HG02610 (cell line): ENCODE results near the gene ANXA11.

ENCODE experiments used
- ATAC-seq: cut with Tn5 transposase; IDR thresholded peaks from one replicate; pipeline ENCODE4 v1.9.1; 2021; ENCODE audit warnings: mild to moderate bottlenecking, moderate library complexity; ENCODE audit not compliant: unreplicated experiment

Gene ANXA11

GRCh38 chr10:80167471-80168161 lies 37.7 kb downstream of the ANXA11 start:
- ATAC-seq, result no peak

GRCh38 chr10:80166581-80167470 lies 38.5 kb downstream of the ANXA11 start:
- ATAC-seq, result no peak

GRCh38 chr10:80165173-80165572 lies 40.2 kb downstream of the ANXA11 start:
- no peak for ATAC-seq

- no peak for ATAC-seq
These were observed 40.7 kb downstream of the ANXA11 start for GRCh38 chr10:80164596-80164995.

- ATAC-seq, result no peak
These were observed 41.5 kb downstream of the ANXA11 start for GRCh38 chr10:80163741-80164341.

GRCh38 chr10:80161321-80162083 lies 43.8 kb downstream of the ANXA11 start:
- ATAC-seq, result no peak

- ATAC-seq, result no peak
These were observed 44.7 kb downstream of the ANXA11 start for GRCh38 chr10:80160361-80161320.

- ATAC-seq, result no peak
These were observed 46.0 kb downstream of the ANXA11 start for GRCh38 chr10:80159166-80159873.

- no peak for ATAC-seq
These were observed 46.7 kb downstream of the ANXA11 start for GRCh38 chr10:80158598-80159127.

- ATAC-seq, result no peak
These were observed 47.2 kb downstream of the ANXA11 start for GRCh38 chr10:80158126-80158525.

GRCh38 chr10:80157561-80157960 lies 47.8 kb downstream of the ANXA11 start:
- ATAC-seq, result no peak

- ATAC-seq, result no peak
These were observed 49.1 kb downstream of the ANXA11 start for GRCh38 chr10:80156216-80156615.

GRCh38 chr10:80155696-80156215 lies 49.6 kb downstream of the ANXA11 start:
- ATAC-seq, result no peak

GRCh38 chr10:80154978-80155695 lies 50.2 kb downstream of the ANXA11 start:
- no peak for ATAC-seq

GRCh38 chr10:80154626-80154977 lies 50.7 kb downstream of the ANXA11 start:
- no peak for ATAC-seq

- ATAC-seq, result no peak
These were observed 51.9 kb downstream of the ANXA11 start for GRCh38 chr10:80153460-80153859.

- no peak for ATAC-seq
These were observed 52.5 kb downstream of the ANXA11 start for GRCh38 chr10:80152820-80153219.

- no peak for ATAC-seq
These were observed 55.2 kb downstream of the ANXA11 start for GRCh38 chr10:80150172-80150571.
